GM23338 (cell line): ENCODE results near the gene PARVB. TPM values are rescaled to one million over a fixed set of nuclear protein-coding genes. Genes with fewer than 3 reads are reported as not detected.

ENCODE experiments used
- ATAC-seq: fragments of 200-7000 bp; cut with Tn5 transposase; 3 replicates; pipeline ENCODE4 v1.9.1; 2020
- DNase-seq: peaks from one replicate; pipeline ENCODE4 v3.0.0-alpha.2; 2015; ENCODE audit warnings: low spot score
- H2AFZ ChIP-seq: fragments of 200-600 bp; sonication (generic); 2 replicates; pipeline ENCODE4 v1.8.0; 2016; ENCODE audit warnings: antibody characterized with exemption, mild to moderate bottlenecking, moderate library complexity
- H3F3A ChIP-seq: fragments of 200-600 bp; sonication (generic); replicated peaks from 2 replicates; pipeline ENCODE4 v1.8.0; 2017; ENCODE audit warnings: antibody characterized with exemption, mixed run types, low read depth
- H3K27ac ChIP-seq: fragments of 200-600 bp; sonication (generic); 2 replicates; pipeline ENCODE4 v1.6.1; 2016; ENCODE audit warnings: low read depth
- H3K27me3 ChIP-seq: fragments of 200-600 bp; sonication (generic); 2 replicates; pipeline ENCODE4 v1.8.0; 2016; ENCODE audit warnings: mild to moderate bottlenecking, mixed run types, moderate library complexity; ENCODE audit not compliant: insufficient read depth
- H3K36me3 ChIP-seq: fragments of 200-600 bp; sonication (generic); 2 replicates; pipeline ENCODE4 v1.8.0; 2016; ENCODE audit warnings: mild to moderate bottlenecking; ENCODE audit not compliant: insufficient read depth
- H3K4me1 ChIP-seq: fragments of 200-600 bp; sonication (generic); 2 replicates; pipeline ENCODE4 v1.8.0; 2016; ENCODE audit warnings: mild to moderate bottlenecking, moderate library complexity; ENCODE audit not compliant: insufficient read depth
- H3K4me2 ChIP-seq: fragments of 200-600 bp; sonication (generic); 2 replicates; pipeline ENCODE4 v1.7.1; 2017; ENCODE audit warnings: mixed run types
- H3K4me3 ChIP-seq: fragments of 200-600 bp; sonication (generic); 2 replicates; pipeline ENCODE4 v1.6.1; 2016; ENCODE audit warnings: mixed run types
- H3K79me2 ChIP-seq: fragments of 200-600 bp; sonication (generic); replicated peaks from 2 replicates; pipeline ENCODE4 v1.8.0; 2017; ENCODE audit warnings: mild to moderate bottlenecking; ENCODE audit not compliant: insufficient read depth
- H3K9me2 ChIP-seq: fragments of 200-600 bp; sonication (generic); 2 replicates; pipeline ENCODE4 v1.8.0; 2017; ENCODE audit not compliant: insufficient read depth
- H4K20me1 ChIP-seq: fragments of 200-600 bp; sonication (generic); replicated peaks from 2 replicates; pipeline ENCODE4 v1.8.0; 2017; ENCODE audit warnings: mild to moderate bottlenecking; ENCODE audit not compliant: insufficient read depth
- H3K27ac Mint-ChIP-seq: 2 replicates; pipeline ENCODE4 v1.8.0; 2020; ENCODE audit warnings: inconsistent platforms, mild to moderate bottlenecking, moderate library complexity, mixed read lengths
- H3K27me3 Mint-ChIP-seq: 3 replicates; pipeline ENCODE4 v1.8.0; 2022; ENCODE audit warnings: low read depth, mild to moderate bottlenecking, moderate library complexity, mixed read lengths, inconsistent platforms; ENCODE audit not compliant: insufficient read depth, poor library complexity
- H3K36me3 Mint-ChIP-seq: 3 replicates; pipeline ENCODE4 v1.8.0; 2021; ENCODE audit warnings: low read depth, mild to moderate bottlenecking, inconsistent platforms, moderate library complexity, mixed read lengths
- H3K4me1 Mint-ChIP-seq: 3 replicates; pipeline ENCODE4 v1.8.0; 2020; ENCODE audit warnings: mild to moderate bottlenecking, inconsistent platforms, mixed read lengths
- H3K4me3 Mint-ChIP-seq: 3 replicates; pipeline ENCODE4 v1.8.0; 2021; ENCODE audit warnings: moderate library complexity, mild to moderate bottlenecking, inconsistent platforms, mixed read lengths
- H3K9me3 Mint-ChIP-seq: 3 replicates; pipeline ENCODE4 v1.8.0; 2020; ENCODE audit warnings: moderate library complexity, mild to moderate bottlenecking, inconsistent platforms, mixed read lengths
- CREB1 ChIP-seq: fragments of 250-450 bp; sonication (Bioruptor Pico); IDR thresholded peaks from 2 replicates; pipeline ENCODE4 v1.5.0; 2020; ENCODE audit warnings: low read depth, mild to moderate bottlenecking, moderate library complexity
- CTCF ChIP-seq, 2 experiments: fragments of 200-600 bp in 1 of 2; sonication (generic) in 1 of 2; conservative IDR thresholded peaks; 2 replicates each; pipeline versions ENCODE4 v1.5.1 to v1.6.1; 2016 to 2017; ENCODE audit warnings: antibody characterized with exemption in 2 of 2, low read depth in 2 of 2, mild to moderate bottlenecking in 2 of 2, moderate library complexity in 1 of 2
- ETS1 ChIP-seq: IDR thresholded peaks from 2 replicates; pipeline ENCODE4 v1.6.1; 2016; ENCODE audit warnings: antibody characterized with exemption
- EZH2 ChIP-seq: fragments of 200-600 bp; sonication (generic); IDR thresholded peaks from one replicate; pipeline ENCODE4 v1.8.0; 2017; ENCODE audit warnings: antibody characterized with exemption, mild to moderate bottlenecking, low read depth; ENCODE audit not compliant: unreplicated experiment
- EZH2phosphoT487 ChIP-seq: fragments of 200-600 bp; sonication (generic); IDR thresholded peaks from one replicate; pipeline ENCODE4 v1.8.1; 2018; ENCODE audit warnings: antibody characterized with exemption; ENCODE audit not compliant: unreplicated experiment
- JUNB ChIP-seq: IDR thresholded peaks from one replicate; pipeline ENCODE4 v1.6.1; 2016; ENCODE audit warnings: antibody characterized with exemption; ENCODE audit not compliant: unreplicated experiment
- NANOG ChIP-seq: IDR thresholded peaks from 2 replicates; pipeline ENCODE4 v1.6.1; 2016; ENCODE audit warnings: antibody characterized with exemption, borderline replicate concordance
- POLR2AphosphoS5 ChIP-seq: IDR thresholded peaks from 2 replicates; pipeline ENCODE4 v1.6.1; 2016; ENCODE audit warnings: antibody characterized with exemption, low read depth
- REST ChIP-seq: IDR thresholded peaks from one replicate; pipeline ENCODE4 v1.6.1; 2018; ENCODE audit warnings: antibody characterized with exemption; ENCODE audit not compliant: unreplicated experiment
- STAT1 ChIP-seq: IDR thresholded peaks from one replicate; pipeline ENCODE4 v1.6.1; 2016; ENCODE audit warnings: antibody characterized with exemption; ENCODE audit not compliant: unreplicated experiment
- ZNF114 ChIP-seq: fragments of 250-450 bp; sonication (Bioruptor Pico); IDR thresholded peaks from 2 replicates; pipeline ENCODE4 v1.5.0; 2020; ENCODE audit warnings: mild to moderate bottlenecking, moderate library complexity
- ZNF331 ChIP-seq: fragments of 250-450 bp; sonication (Bioruptor Pico); IDR thresholded peaks from 2 replicates; pipeline ENCODE4 v1.5.0; 2020; ENCODE audit warnings: low read depth, mild to moderate bottlenecking, moderate library complexity
- ZNF462 ChIP-seq: fragments of 250-450 bp; sonication (Bioruptor Pico); IDR thresholded peaks from 2 replicates; pipeline ENCODE4 v1.5.0; 2020; ENCODE audit warnings: mild to moderate bottlenecking, moderate library complexity
- polyA plus RNA-seq: library from polyadenylated mRNA; unstranded; fragments of >200 nt; fragmentation: Nextera tagmentation; extraction: Ambion mirVana; gene quantifications from 2 replicates; pipeline ENCODE4 v1.2.1, GENCODE V29; 2016
- total RNA-seq: library from RNA; depleted of rRNA; stranded (reverse); fragments of >200 nt; shearing (Covaris generic); gene quantifications from 2 replicates; pipeline ENCODE4 v1.2.3, GENCODE V29; 2014

Gene PARVB
- total and polyA plus RNA-seq, 2 experiments from 2014 or later: 4.3 to 7.7 TPM

GRCh38 chr22:44031158-44031952, 7.3 kb downstream of the PARVB start:
- H3K27ac ChIP-seq: no peak overlapping the region
- no peak overlapping the region for H3K4me2 ChIP-seq
- H3K79me2 ChIP-seq: peaks cover 8% of the 10 kb centered on the region; the same call in 1 of the 2 replicates
- no peak overlapping the region for H3K4me3 ChIP-seq
- no peak overlapping the region for H3K27ac Mint-ChIP-seq
- peaks cover 3% of the 10 kb centered on the region; the same call in 1 of the 2 replicates for H3K4me1 ChIP-seq
- no peak overlapping the region for H2AFZ ChIP-seq
- H3K27me3 Mint-ChIP-seq: peaks cover 5% of the 10 kb centered on the region
- TF ChIP-seq ZNF462 (CRISPR knock-in tag) (no peak), NANOG (no peak), JUNB (no peak), STAT1 (no peak), CTCF (conservative IDR thresholded peaks at IDR 0.05; ENCODE audit: low read depth in 2 of 2) (no peak), ETS1 (no peak), REST (no peak), CREB1 (CRISPR knock-in tag) (no peak), POLR2AphosphoS5 (no peak), EZH2 (no peak), ZNF331 (CRISPR knock-in tag) (no peak), ZNF114 (CRISPR knock-in tag) (no peak), EZH2phosphoT487 (no peak)
- H3K36me3 ChIP-seq: no peaks in the 10 kb centered on the region
- H4K20me1 ChIP-seq: no peaks in the 10 kb centered on the region
- no peaks in the 10 kb centered on the region for H3K27me3 ChIP-seq
- no peaks in the 10 kb centered on the region for H3F3A ChIP-seq
- no peaks in the 10 kb centered on the region for H3K9me3 Mint-ChIP-seq
- peaks cover 13% of the 10 kb centered on the region for H3K4me1 Mint-ChIP-seq
- no peak for ATAC-seq
- no peak for DNase-seq
- no peaks in the 10 kb centered on the region for H3K9me2 ChIP-seq
- H3K36me3 Mint-ChIP-seq: no peaks in the 10 kb centered on the region
- no peak overlapping the region for H3K4me3 Mint-ChIP-seq
